Activated B cell treated with CpG ODN at 0.5 μM for 24 hours (primary cell): Measurements from ENCODE around the gene GMCL2. TPM values are rescaled to one million over a fixed set of nuclear protein-coding genes. Genes with fewer than 3 reads are reported as not detected.

Experiments used
- ATAC-seq: fragments of 200-7000 bp; cut with Tn5 transposase; one replicate; pipeline ENCODE4 v1.10.0; 2021; ENCODE audit warnings: low read depth, mild to moderate bottlenecking, moderate library complexity
- CTCF ChIA-PET: fragments of 350-600 bp; sonication (Branson Sonifier 250); formaldehyde crosslinking; loops from one replicate; lab custom pipeline; 2021; ENCODE audit warnings: antibody characterized with exemption; lab: Charles Lee
- POLR2A ChIA-PET: fragments of 350-600 bp; sonication (Branson Sonifier 250); formaldehyde crosslinking; loops from one replicate; lab custom pipeline; 2021; ENCODE audit warnings: antibody characterized with exemption; lab: Charles Lee
- DNase-seq: peaks from one replicate; pipeline ENCODE4 v3.0.0; 2022
- H3K27ac Mint-ChIP-seq: one replicate; pipeline ENCODE4 v1.8.0; 2020; ENCODE audit warnings: mixed read lengths
- H3K27me3 Mint-ChIP-seq: one replicate; pipeline ENCODE4 v1.8.0; 2021; ENCODE audit warnings: mixed read lengths
- H3K36me3 Mint-ChIP-seq: one replicate; pipeline ENCODE4 v1.8.0; 2021; ENCODE audit warnings: low read depth, mixed read lengths
- H3K4me1 Mint-ChIP-seq: one replicate; pipeline ENCODE4 v1.8.0; 2021; ENCODE audit warnings: mixed read lengths
- H3K4me3 Mint-ChIP-seq: one replicate; pipeline ENCODE4 v1.8.0; 2020; ENCODE audit warnings: mild to moderate bottlenecking, mixed read lengths
- H3K9me3 Mint-ChIP-seq: one replicate; pipeline ENCODE4 v1.8.0; 2020; ENCODE audit warnings: mixed read lengths
- CTCF ChIP-seq: fragments of 200-600 bp; IDR thresholded peaks from one replicate; pipeline ENCODE4 v1.8.0; 2022; ENCODE audit warnings: antibody characterized with exemption, mild to moderate bottlenecking
- intact Hi-C: fragments of 100-400 bp; cut with micrococcal nuclease; formaldehyde crosslinking; loops from one replicate; pipeline ENCODE4 v1.15.1; 2024
- total RNA-seq: library from RNA; stranded (reverse); gene quantifications from 2 replicates; pipeline ENCODE4 v1.2.3, GENCODE V29; 2022

The GMCL2 gene
- total RNA-seq, 1 donor from 2014 or later, result not detected

- H3K4me3 Mint-ChIP-seq, result no peak overlapping the region
- peaks cover 15% of the 10 kb centered on the region for H3K4me1 Mint-ChIP-seq
- intact Hi-C loops, result no loop called here
- ChIA-PET POLR2A (no interaction called here), CTCF (no interaction called here)
- DNase-seq (no peak), ATAC-seq (no peak)
- no peak for TF ChIP-seq CTCF
- H3K9me3 Mint-ChIP-seq, result no peaks in the 10 kb centered on the region
- H3K27ac Mint-ChIP-seq, result peak overlapping the region; percentile 4
- H3K36me3 Mint-ChIP-seq, result peaks cover 84% of the 10 kb centered on the region
- no peaks in the 10 kb centered on the region for H3K27me3 Mint-ChIP-seq
Measured at GRCh38 chr5:178223196-178223773, 36.1 kb upstream of the GMCL2 start.

DNA sequence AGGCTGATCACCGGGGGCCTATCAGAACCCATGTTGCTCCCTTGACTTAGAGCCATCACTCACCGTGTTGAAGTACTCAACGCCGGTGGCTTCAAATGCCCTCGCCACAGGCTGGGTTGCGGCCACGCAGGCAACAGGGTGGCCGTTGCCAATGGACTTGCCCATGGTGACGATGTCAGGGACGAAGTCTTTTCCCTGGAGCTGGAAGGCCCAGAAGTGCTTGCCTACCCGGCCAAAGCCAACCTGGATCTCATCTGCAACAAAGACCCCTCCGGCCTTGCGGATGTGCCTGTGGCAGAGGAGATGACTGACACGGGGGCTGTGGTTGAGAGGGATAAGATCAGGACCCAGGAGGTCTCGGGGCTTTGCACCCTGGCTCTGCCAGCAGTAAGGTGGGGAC is 35.1 kb upstream of the GMCL2 start:
- ChIA-PET POLR2A (interaction anchor here (0.9 kb wide), 1 partner anchor 18 kb away, joined by 3 read pairs; the partner anchor contains the start of gene HNRNPAB), CTCF (no interaction called here)
- peaks cover 10% of the 10 kb centered on the region for H3K4me1 Mint-ChIP-seq
- DNase-seq (no peak), ATAC-seq (no peak)
- no peaks in the 10 kb centered on the region for H3K27me3 Mint-ChIP-seq
- intact Hi-C loops, result no loop called here
- no peaks in the 10 kb centered on the region for H3K9me3 Mint-ChIP-seq
- H3K4me3 Mint-ChIP-seq, result no peak overlapping the region
- peaks cover 78% of the 10 kb centered on the region for H3K36me3 Mint-ChIP-seq
- no peak for TF ChIP-seq CTCF
- H3K27ac Mint-ChIP-seq, result no peak overlapping the region

DNA sequence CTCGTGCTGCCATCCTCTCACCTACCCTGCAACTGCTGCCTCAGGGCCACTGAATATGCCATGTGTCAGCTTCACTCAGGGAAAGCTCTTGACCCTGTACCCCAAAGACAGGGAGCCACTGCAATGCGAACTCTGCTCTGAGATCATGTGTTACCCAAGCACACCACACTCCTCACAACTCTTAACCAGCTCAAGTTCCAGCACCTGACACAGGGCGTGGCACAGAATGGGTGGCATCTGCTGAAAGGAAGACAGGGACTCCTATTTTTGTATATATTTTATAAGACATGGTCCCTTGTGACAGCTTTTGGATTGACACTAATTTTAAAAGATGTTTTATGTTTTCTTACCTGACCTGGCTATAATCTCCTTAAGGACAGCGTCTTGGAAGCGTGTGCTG is 34.7 kb upstream of the GMCL2 start:
- peaks cover 77% of the 10 kb centered on the region for H3K36me3 Mint-ChIP-seq
- H3K27me3 Mint-ChIP-seq, result no peaks in the 10 kb centered on the region
- intact Hi-C loops, result no loop called here
- no peak overlapping the region for H3K4me3 Mint-ChIP-seq
- DNase-seq (no peak), ATAC-seq (no peak)
- H3K4me1 Mint-ChIP-seq, result peaks cover 9% of the 10 kb centered on the region
- ChIA-PET POLR2A (interaction anchor here (0.9 kb wide), 1 partner anchor 17 kb away, joined by 3 read pairs; the partner anchor contains the start of gene HNRNPAB), CTCF (no interaction called here)
- H3K9me3 Mint-ChIP-seq, result no peaks in the 10 kb centered on the region
- H3K27ac Mint-ChIP-seq, result peak overlapping the region; percentile 24
- no peak for TF ChIP-seq CTCF

DNA sequence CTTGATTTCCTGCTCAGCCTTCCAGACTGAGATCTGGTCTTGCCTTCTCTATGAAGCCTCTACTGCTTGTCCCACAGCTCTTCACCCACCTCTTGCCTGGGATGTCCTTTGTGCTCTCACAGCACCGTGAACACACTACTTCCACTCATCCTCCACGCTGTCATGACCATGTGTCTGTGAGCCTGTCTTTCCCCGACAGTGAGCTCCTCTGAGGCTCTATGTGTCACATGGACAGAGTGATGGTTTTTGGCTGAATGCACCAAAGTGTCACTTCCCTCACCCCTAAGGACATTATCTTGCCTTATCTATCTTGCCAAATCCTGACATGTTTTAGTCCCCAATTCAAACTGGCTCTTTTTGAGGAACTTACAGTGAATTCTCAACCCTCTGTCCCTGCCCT is 34.1 kb upstream of the GMCL2 start:
- peak overlapping the region; percentile 24 for H3K27ac Mint-ChIP-seq
- CTCF ChIA-PET, result no interaction called here
- TF ChIP-seq CTCF, result no peak
- H3K9me3 Mint-ChIP-seq, result no peaks in the 10 kb centered on the region
- POLR2A ChIA-PET, result interaction anchor here (0.9 kb wide), 1 partner anchor 17 kb away, joined by 3 read pairs; the partner anchor contains the start of gene HNRNPAB
- intact Hi-C loops, result no loop called here
- H3K4me3 Mint-ChIP-seq, result no peak overlapping the region
- DNase-seq (no peak), ATAC-seq (no peak)
- peaks cover 78% of the 10 kb centered on the region for H3K36me3 Mint-ChIP-seq
- no peaks in the 10 kb centered on the region for H3K27me3 Mint-ChIP-seq
- peaks cover 14% of the 10 kb centered on the region for H3K4me1 Mint-ChIP-seq

DNA sequence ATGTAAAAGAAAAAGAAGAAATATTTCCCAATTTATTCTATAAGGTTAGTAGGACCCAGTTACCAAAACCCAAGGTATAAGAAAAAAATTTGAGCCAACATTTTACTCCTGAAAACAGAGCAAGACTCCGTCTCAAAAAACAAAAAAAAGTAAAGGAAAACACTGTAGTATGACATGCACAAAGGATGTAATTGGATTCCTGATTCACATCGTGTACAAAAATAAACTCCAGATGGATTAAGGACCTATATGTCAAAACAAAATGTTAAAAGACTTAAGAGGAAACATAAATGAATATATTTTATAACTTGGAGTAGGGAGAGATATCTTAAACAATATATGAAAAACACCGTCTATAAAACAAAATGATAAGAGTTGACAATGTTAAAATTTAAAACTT is 31.7 kb upstream of the GMCL2 start:
- intact Hi-C loops, result no loop called here
- ATAC-seq (no peak), DNase-seq (no peak)
- Mint-ChIP-seq H3K27me3 (no peaks in the 10 kb centered on the region), H3K4me1 (peaks cover 22% of the 10 kb centered on the region), H3K9me3 (no peaks in the 10 kb centered on the region), H3K36me3 (peaks cover 79% of the 10 kb centered on the region), H3K4me3 (no peak overlapping the region), H3K27ac (no peak overlapping the region)
- TF ChIP-seq CTCF, result no peak
- POLR2A ChIA-PET, result no interaction called here
- CTCF ChIA-PET, result no interaction called here
